ENCODE data around the gene KDM7A. TPM values are rescaled to one million over a fixed set of nuclear protein-coding genes. Genes with fewer than 3 reads are reported as not detected.
A peak's percentile ranks its signal among the peaks of the same experiment; 100 is the strongest.

Gene KDM7A
- total RNA-seq, 4 donors from 2014 or later, result 4.1 to 17.5 (median 12.4) TPM

GRCh38 chr7:140200061-140200989 is 23.5 kb upstream of the KDM7A start:
- H3K9me3 ChIP-seq, result no peaks in the 10 kb centered on the region
- H3K4me1 ChIP-seq, result no peaks in the 10 kb centered on the region
- DNase-seq, result no peak
- no peak overlapping the region for H3K27ac ChIP-seq
- TF ChIP-seq POLR2A (IDR thresholded peaks at IDR 0.05) (no peak), CTCF (IDR thresholded peaks at IDR 0.05) (no peak)
- intact Hi-C loops (cut with DNase I; ENCODE audit: low total_unique reads), result no loop called here
- no peaks in the 10 kb centered on the region for H3K27me3 ChIP-seq
- H3K36me3 ChIP-seq, result no peaks in the 10 kb centered on the region
- H3K4me3 ChIP-seq, result no peak overlapping the region

DNA sequence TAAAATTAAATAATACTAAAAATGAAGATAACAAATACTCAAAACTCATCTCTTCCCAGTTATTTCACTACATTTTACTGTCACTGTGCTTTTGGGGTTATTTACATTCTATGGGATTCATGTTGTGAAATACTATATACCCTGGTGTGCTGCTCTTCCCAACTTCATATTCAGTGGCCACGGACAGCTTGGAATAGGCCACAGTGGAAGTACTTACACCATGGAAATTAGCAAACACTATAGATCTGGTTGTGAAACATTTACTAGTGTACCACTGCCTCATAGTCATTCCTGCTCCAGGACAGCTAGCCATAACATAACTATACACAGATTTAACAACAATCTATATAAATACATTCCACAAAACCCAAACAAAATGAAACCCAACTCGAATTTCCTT is 21.2 kb upstream of the KDM7A start:
- Histone ChIP-seq H3K4me3 (no peak overlapping the region), H3K27me3 (no peaks in the 10 kb centered on the region), H3K4me1 (no peaks in the 10 kb centered on the region), H3K9me3 (no peaks in the 10 kb centered on the region), H3K36me3 (no peaks in the 10 kb centered on the region), H3K27ac (no peak overlapping the region)
- intact Hi-C loops (cut with DNase I; ENCODE audit: low total_unique reads), result no loop called here
- TF ChIP-seq POLR2A (IDR thresholded peaks at IDR 0.05) (no peak), CTCF (IDR thresholded peaks at IDR 0.05) (no peak)
- DNase-seq, result no peak

GRCh38 chr7:140197218-140197890 is 20.6 kb upstream of the KDM7A start:
- Histone ChIP-seq H3K4me1 (no peaks in the 10 kb centered on the region), H3K27ac (no peak overlapping the region), H3K36me3 (no peaks in the 10 kb centered on the region), H3K27me3 (no peaks in the 10 kb centered on the region), H3K4me3 (no peak overlapping the region), H3K9me3 (no peaks in the 10 kb centered on the region)
- intact Hi-C loops (cut with DNase I; ENCODE audit: low total_unique reads), result no loop called here
- DNase-seq, result no peak
- no peak for TF ChIP-seq POLR2A (IDR thresholded peaks at IDR 0.05)
- no peak for TF ChIP-seq CTCF (IDR thresholded peaks at IDR 0.05)

GRCh38 chr7:140196361-140197217 is 19.8 kb upstream of the KDM7A start:
- Histone ChIP-seq H3K9me3 (no peaks in the 10 kb centered on the region), H3K27ac (no peak overlapping the region), H3K27me3 (no peaks in the 10 kb centered on the region), H3K36me3 (no peaks in the 10 kb centered on the region), H3K4me1 (no peaks in the 10 kb centered on the region), H3K4me3 (no peak overlapping the region)
- TF ChIP-seq POLR2A (IDR thresholded peaks at IDR 0.05) (no peak), CTCF (IDR thresholded peaks at IDR 0.05) (no peak)
- peak in 1 of 2 donors; percentile 18 for DNase-seq
- intact Hi-C loops (cut with DNase I; ENCODE audit: low total_unique reads), result no loop called here
